ENCODE data around the gene EXTL2.

GRCh38 chr1:100832694-100833428 lies 61.8 kb downstream of the EXTL2 start:
- TF ChIP-seq, protein P1, sequence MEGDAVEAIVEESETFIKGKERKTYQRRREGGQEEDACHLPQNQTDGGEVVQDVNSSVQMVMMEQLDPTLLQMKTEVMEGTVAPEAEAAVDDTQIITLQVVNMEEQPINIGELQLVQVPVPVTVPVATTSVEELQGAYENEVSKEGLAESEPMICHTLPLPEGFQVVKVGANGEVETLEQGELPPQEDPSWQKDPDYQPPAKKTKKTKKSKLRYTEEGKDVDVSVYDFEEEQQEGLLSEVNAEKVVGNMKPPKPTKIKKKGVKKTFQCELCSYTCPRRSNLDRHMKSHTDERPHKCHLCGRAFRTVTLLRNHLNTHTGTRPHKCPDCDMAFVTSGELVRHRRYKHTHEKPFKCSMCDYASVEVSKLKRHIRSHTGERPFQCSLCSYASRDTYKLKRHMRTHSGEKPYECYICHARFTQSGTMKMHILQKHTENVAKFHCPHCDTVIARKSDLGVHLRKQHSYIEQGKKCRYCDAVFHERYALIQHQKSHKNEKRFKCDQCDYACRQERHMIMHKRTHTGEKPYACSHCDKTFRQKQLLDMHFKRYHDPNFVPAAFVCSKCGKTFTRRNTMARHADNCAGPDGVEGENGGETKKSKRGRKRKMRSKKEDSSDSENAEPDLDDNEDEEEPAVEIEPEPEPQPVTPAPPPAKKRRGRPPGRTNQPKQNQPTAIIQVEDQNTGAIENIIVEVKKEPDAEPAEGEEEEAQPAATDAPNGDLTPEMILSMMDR (IDR thresholded peaks at IDR 0.05), result no peak
- no peak for TF ChIP-seq EZH2 (IDR thresholded peaks at IDR 0.05)
- peak; percentile 27 for TF ChIP-seq EZH2phosphoT487 (IDR thresholded peaks at IDR 0.05)

All from neural progenitor cell (in vitro differentiated cells).